Gastrocnemius medialis (tissue), 4 donors: ENCODE data around the gene SLC25A12. TPM values are rescaled to one million over a fixed set of nuclear protein-coding genes. Genes with fewer than 3 reads are reported as not detected.

Experiments
- ATAC-seq, 2 donors: fragments of 150-250 bp; one replicate each; pipeline ENCODE4 v1.9.1; 2016
- DNase-seq, 2 donors: peaks; one replicate each; pipeline ENCODE4 v3.0.0-alpha.2; 2019
- H3K27ac ChIP-seq, 4 donors: fragments of 200-600 bp; sonication (generic); 1 replicate in 1 of 4; 2 replicates in 3 of 4; pipeline ENCODE4 v1.5.1; 2016 to 2018; ENCODE audit warnings: mild to moderate bottlenecking in 2 of 4, moderate library complexity in 1 of 4
- H3K27me3 ChIP-seq, 3 donors: fragments of 200-600 bp; sonication (generic) in 2 of 3; 1 replicate in 1 of 3; 2 replicates in 2 of 3; pipeline versions ENCODE4 v1.5.1 to v1.6.0; 2016 to 2019; ENCODE audit warnings: mild to moderate bottlenecking in 1 of 3, moderate library complexity in 1 of 3
- H3K36me3 ChIP-seq, 2 donors: fragments of 200-600 bp; sonication (generic) in 1 of 2; one replicate each; pipeline ENCODE4 v1.5.1; 2017 to 2018
- H3K4me1 ChIP-seq, 2 donors: fragments of 200-600 bp; sonication (generic) in 1 of 2; one replicate each; pipeline ENCODE4 v1.5.1; 2016 to 2017; ENCODE audit warnings: mild to moderate bottlenecking in 2 of 2
- H3K4me3 ChIP-seq, 4 donors: fragments of 200-600 bp; sonication (generic) in 3 of 4; 1 replicate in 1 of 4; 2 replicates in 3 of 4; pipeline ENCODE4 v1.5.1; 2016 to 2019; ENCODE audit warnings: mild to moderate bottlenecking in 2 of 4
- H3K9me3 ChIP-seq, 3 donors: fragments of 200-600 bp; sonication (generic) in 2 of 3; 1 replicate in 1 of 3; 2 replicates in 2 of 3; pipeline ENCODE4 v1.5.1; 2016 to 2019
- CTCF ChIP-seq, 5 experiments: fragments of 450-650 bp in 3 of 5; fragments of 200-600 bp in 2 of 5; sonication (generic) in 2 of 5; IDR thresholded peaks in 4 of 5; conservative IDR thresholded peaks in 1 of 5; 1 replicate in 4 of 5; 2 replicates in 1 of 5; pipeline ENCODE4 v1.5.1; 2016 to 2019; ENCODE audit warnings: antibody characterized with exemption in 5 of 5, mild to moderate bottlenecking in 3 of 5, moderate library complexity in 3 of 5
- POLR2A ChIP-seq, 2 donors: fragments of 450-650 bp; IDR thresholded peaks; one replicate each; pipeline ENCODE4 v1.6.1; 2017; ENCODE audit warnings: antibody characterized with exemption in 2 of 2, mild to moderate bottlenecking in 2 of 2, moderate library complexity in 2 of 2
- in situ Hi-C, 4 donors: fragments of 200-750 bp; cut with MboI; loops; one replicate each; pipeline versions ENCODE4 v1.15.0 to v1.8.0; 2017; ENCODE audit warnings: low sequenced_read_pairs in 4 of 4
- intact Hi-C: fragments of 100-400 bp; cut with DNase I; formaldehyde crosslinking; loops from one replicate; pipeline ENCODE4 v1.15.1; 2023; ENCODE audit warnings: low total_unique reads
- total RNA-seq, 4 donors: library from RNA; depleted of rRNA; stranded (reverse); fragments of >200 nt; gene quantifications; one replicate each; pipeline versions ENCODE4 v1.1.0 to v1.2.3, GENCODE V29; 2016

The SLC25A12 gene
- total RNA-seq, 4 donors from 2014 or later: 54.2 to 91.3 (median 79.0) TPM

DNA sequence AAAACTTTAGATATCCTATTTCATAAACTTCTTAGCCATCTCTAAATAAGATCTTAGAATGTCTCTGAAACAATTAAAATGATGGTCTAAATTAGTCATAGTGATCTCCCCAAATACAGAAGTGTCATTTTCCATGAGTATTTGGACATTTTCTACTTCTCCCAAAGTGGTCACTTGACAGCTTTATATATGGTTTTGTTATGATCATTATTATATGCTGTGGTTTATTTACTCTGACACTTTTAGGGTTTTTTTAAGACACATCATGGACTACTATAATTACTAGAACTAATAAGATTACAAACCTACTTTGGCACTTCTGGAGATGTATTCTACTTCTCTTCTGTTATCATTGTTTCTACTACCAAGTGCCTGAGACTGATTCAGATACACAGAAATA, 47.1 kb downstream of the SLC25A12 start:
- peak overlapping the region; percentile 27 to 50 (median 44) for H3K27ac ChIP-seq
- intact Hi-C loops: no loop called here
- peaks cover 2 to 3% of the 10 kb centered on the region in 2 donors for H3K4me1 ChIP-seq

GRCh38 chr2:171841996-171842395, 52.0 kb downstream of the SLC25A12 start:
- TF ChIP-seq POLR2A (IDR thresholded peaks at IDR 0.05) (no peak), CTCF (IDR thresholded peaks at IDR 0.05 in 4 of 5, conservative IDR thresholded peaks at IDR 0.05 in 1 of 5) (no peak)
- ATAC-seq (no peak), DNase-seq (no peak)
- in situ Hi-C loops: no loop called here
- intact Hi-C loops: no loop called here
- H3K27me3 ChIP-seq: no peaks in the 10 kb centered on the region
- peaks cover 0 to 9% of the 10 kb centered on the region in 2 donors for H3K4me1 ChIP-seq
- H3K27ac ChIP-seq: no peak overlapping the region
- no peak overlapping the region for H3K4me3 ChIP-seq
- H3K9me3 ChIP-seq: no peaks in the 10 kb centered on the region
- H3K36me3 ChIP-seq: peaks cover 0 to 13% of the 10 kb centered on the region in 2 donors

More for the DNA sequence above, 47.1 kb downstream of the SLC25A12 start:
- Histone ChIP-seq H3K27me3 (no peaks in the 10 kb centered on the region), H3K9me3 (no peaks in the 10 kb centered on the region), H3K4me3 (no peak overlapping the region), H3K36me3 (peaks cover 0 to 14% of the 10 kb centered on the region in 2 donors)
- in situ Hi-C loops: no loop called here
- ATAC-seq (no peak), DNase-seq (no peak)
- TF ChIP-seq CTCF (IDR thresholded peaks at IDR 0.05 in 4 of 5, conservative IDR thresholded peaks at IDR 0.05 in 1 of 5): no peak
- TF ChIP-seq POLR2A (IDR thresholded peaks at IDR 0.05): no peak

DNA sequence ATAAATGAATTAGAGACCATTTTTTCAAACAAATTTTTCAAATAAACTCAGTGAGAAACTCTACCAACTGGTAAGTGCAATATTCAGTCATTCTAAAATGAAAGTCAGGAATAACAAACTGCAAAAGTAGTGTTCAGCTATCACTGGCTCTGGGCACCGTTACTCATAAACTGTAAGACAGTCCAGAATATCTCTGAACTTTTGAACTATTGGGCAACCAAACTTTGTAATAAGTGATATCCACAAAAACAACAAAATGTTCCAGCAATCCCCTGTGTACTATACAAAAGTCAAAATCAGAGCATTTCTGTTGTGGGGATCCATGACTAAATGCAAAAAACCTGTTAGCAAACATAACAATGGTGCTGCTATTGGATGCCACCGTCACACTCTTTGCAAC, 56.3 kb downstream of the SLC25A12 start:
- Histone ChIP-seq H3K9me3 (no peaks in the 10 kb centered on the region), H3K4me1 (peaks cover 6 to 10% of the 10 kb centered on the region in 2 donors), H3K27ac (peak overlapping the region; percentile 3 to 53 (median 32)), H3K36me3 (peaks cover 0 to 51% of the 10 kb centered on the region in 2 donors), H3K4me3 (no peak overlapping the region), H3K27me3 (no peaks in the 10 kb centered on the region)
- DNase-seq (no peak), ATAC-seq (peak; percentile 60 to 82)
- in situ Hi-C loops (no loop called here), intact Hi-C loops (no loop called here)
- TF ChIP-seq CTCF (IDR thresholded peaks at IDR 0.05 in 4 of 5, conservative IDR thresholded peaks at IDR 0.05 in 1 of 5) (no peak), POLR2A (IDR thresholded peaks at IDR 0.05) (no peak)

DNA sequence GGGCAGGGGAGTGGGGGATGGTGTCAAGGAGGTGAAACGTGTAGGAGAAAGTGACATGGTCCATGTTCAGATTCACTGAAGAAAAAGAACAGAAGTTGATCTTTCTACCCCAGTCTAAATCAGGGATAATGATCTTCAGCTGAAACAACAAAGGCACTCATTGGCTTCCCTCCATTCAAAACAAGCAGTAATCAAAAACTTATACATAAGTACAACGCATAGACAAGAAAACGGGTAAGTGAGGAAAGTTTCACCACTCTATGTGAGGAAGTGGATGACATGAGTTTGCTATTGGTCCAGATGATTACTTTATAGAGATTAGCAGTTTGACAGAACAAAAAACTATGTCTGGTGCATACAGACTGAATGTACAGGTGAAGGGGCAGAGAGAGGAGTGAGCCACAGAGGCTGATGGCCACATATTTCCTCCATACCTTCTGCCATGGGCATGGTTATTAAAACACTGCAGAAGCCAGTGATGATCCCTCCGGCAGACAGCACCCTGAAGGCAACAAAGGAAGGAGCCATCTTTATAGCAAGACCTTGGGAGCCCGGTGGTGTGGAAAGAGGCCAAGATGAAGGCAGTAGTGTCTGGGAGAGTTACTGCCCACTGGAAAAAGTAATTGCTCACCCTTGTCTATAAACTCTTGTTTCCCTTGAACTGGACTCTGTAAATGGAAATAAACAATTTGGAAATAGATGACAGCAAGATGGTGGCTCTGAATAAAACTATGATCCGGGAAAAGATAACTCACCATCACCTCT, 57.7 kb downstream of the SLC25A12 start:
- intact Hi-C loops (no loop called here), in situ Hi-C loops (no loop called here)
- Histone ChIP-seq H3K27me3 (no peaks in the 10 kb centered on the region), H3K9me3 (no peaks in the 10 kb centered on the region), H3K36me3 (peaks cover 0 to 60% of the 10 kb centered on the region in 2 donors), H3K27ac (no peak overlapping the region), H3K4me1 (peaks cover 6 to 10% of the 10 kb centered on the region in 2 donors), H3K4me3 (no peak overlapping the region)
- DNase-seq: no peak
- no peak for ATAC-seq
- no peak for TF ChIP-seq POLR2A (IDR thresholded peaks at IDR 0.05)
- TF ChIP-seq CTCF (IDR thresholded peaks at IDR 0.05 in 4 of 5, conservative IDR thresholded peaks at IDR 0.05 in 1 of 5): no peak
